Natural killer cell treated with Interleukin-12 subunit alpha and Interleukin-12 subunit beta and Interleukin-15 and Interleukin-18, amount 100 ng/mL, for 72 hours (primary cell): Measurements from ENCODE around the gene FAM72A. TPM values are rescaled to one million over a fixed set of nuclear protein-coding genes. Genes with fewer than 3 reads are reported as not detected.
"Not testable (repeated sequence)": the region's sequence is repeated elsewhere in the genome, so short reads cannot be mapped to it uniquely, and the experiment has no call there.

Experiments
- ATAC-seq, 2 donors: fragments of 150-1000 bp; cut with Tn5 transposase in 1 of 2; sonication (Bioruptor Pico), chemical (Tn5 transposase) in 1 of 2; 2 replicates each; pipeline ENCODE4 v1.10.0; 2021
- DNase-seq: peaks from one replicate; pipeline ENCODE4 v3.0.0; 2022; ENCODE audit warnings: low spot score
- H3K27ac Mint-ChIP-seq, 2 donors: 1 replicate in 1 of 2; 2 replicates in 1 of 2; pipeline ENCODE4 v1.8.0; 2022; ENCODE audit warnings: mixed read lengths in 2 of 2, mild to moderate bottlenecking in 1 of 2, moderate library complexity in 1 of 2
- H3K27me3 Mint-ChIP-seq, 2 donors: 1 replicate in 1 of 2; 2 replicates in 1 of 2; pipeline ENCODE4 v1.8.0; 2022; ENCODE audit warnings: mixed read lengths in 2 of 2
- H3K36me3 Mint-ChIP-seq: one replicate; pipeline ENCODE4 v1.8.0; 2022; ENCODE audit warnings: mixed read lengths
- H3K4me1 Mint-ChIP-seq, 2 donors: 1 replicate in 1 of 2; 2 replicates in 1 of 2; pipeline ENCODE4 v1.8.0; 2022; ENCODE audit warnings: low read depth in 2 of 2, mixed read lengths in 2 of 2, mild to moderate bottlenecking in 1 of 2
- H3K4me3 Mint-ChIP-seq: one replicate; pipeline ENCODE4 v1.8.0; 2022; ENCODE audit warnings: mixed read lengths
- H3K9me3 Mint-ChIP-seq: 2 replicates; pipeline ENCODE4 v1.8.0; 2022; ENCODE audit warnings: mixed read lengths
- total RNA-seq, 2 donors: library from RNA; stranded (reverse); gene quantifications; one replicate each; pipeline ENCODE4 v1.2.3, GENCODE V29; 2022

The FAM72A gene
- total RNA-seq: 10 to 100 TPM; 21.0 to 33.9 TPM

GRCh38 chr1:206202789-206203363 is at the start of gene FAM72A:
TSS of gene FAM72A (minus strand) at chr1:206202839. CDS start at chr1:206202025, 814 bp downstream.
- H3K36me3 Mint-ChIP-seq, H3K4me1 Mint-ChIP-seq, H3K9me3 Mint-ChIP-seq, H3K27me3 Mint-ChIP-seq: not testable (repeated sequence)
- peak within 1 kb of the TSS; percentile 73 for H3K4me3 Mint-ChIP-seq
- peak; percentile 92 to 93 for ATAC-seq
- DNase-seq: peak; percentile 99
- H3K27ac Mint-ChIP-seq: peak within 1 kb of the TSS in 1 of 2 donors; percentile 75

DNA sequence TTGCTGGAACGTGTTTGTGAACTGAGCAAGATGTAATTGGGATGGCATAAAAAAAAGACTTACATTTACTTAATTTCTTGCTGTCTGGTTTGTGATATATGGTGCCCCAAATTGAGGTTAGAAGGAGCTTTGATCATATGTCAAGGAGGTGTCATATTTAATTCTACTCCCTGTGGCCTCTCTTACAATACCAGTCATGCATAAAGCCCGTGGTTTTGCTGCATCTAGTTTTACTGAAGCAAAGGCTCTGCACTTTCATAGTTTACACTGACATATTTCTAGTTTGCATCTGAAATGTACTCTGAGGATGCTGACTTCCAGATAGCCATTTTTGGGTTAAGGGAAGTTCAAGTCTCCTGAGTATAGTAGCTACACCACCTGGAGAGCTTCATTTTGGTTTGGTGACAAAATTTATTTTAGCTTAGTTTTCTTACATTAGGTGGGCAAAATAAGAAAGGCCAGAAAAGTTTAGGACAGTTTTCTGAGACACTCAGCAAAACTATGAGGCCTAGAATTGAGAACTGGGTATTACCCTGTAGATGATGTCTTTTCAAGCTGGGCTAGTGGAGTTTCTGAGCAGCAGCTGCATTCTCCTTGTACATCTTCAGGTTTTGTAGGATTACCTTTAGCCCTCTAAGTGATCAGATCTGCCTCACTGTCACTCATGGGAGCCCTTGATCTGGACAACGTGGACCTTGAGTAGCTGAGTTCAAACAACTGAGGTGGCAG is 48.5 kb upstream of the FAM72A start:
- H3K4me3 Mint-ChIP-seq, DNase-seq, H3K27me3 Mint-ChIP-seq, H3K27ac Mint-ChIP-seq, H3K9me3 Mint-ChIP-seq, ATAC-seq, H3K36me3 Mint-ChIP-seq, H3K4me1 Mint-ChIP-seq: not testable (repeated sequence)

- not testable (repeated sequence) for H3K27me3 Mint-ChIP-seq, ATAC-seq, H3K4me1 Mint-ChIP-seq, H3K4me3 Mint-ChIP-seq, DNase-seq, H3K27ac Mint-ChIP-seq, H3K9me3 Mint-ChIP-seq, H3K36me3 Mint-ChIP-seq
These were observed 43.7 kb upstream of the FAM72A start for GRCh38 chr1:206246129-206246886.

DNA sequence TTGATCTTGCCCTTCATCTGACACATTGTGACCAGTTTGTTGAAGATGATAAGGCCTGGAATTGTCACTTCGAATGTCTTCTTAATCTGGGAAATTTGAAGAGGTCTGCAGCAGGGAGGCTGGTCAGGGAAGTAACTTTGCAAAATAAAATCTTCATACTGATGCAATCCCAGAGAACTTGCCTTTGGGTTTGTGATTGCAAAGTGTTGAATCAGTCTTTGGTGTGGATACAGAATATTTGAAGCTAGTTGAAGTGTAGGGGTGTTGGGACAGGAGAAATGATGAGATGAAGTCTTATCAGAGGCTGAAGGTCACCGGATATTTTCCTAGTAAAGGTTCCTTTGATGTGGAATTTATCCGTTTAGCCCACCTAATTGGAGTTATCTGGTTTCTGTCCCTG is 42.8 kb upstream of the FAM72A start:
- not testable (repeated sequence) for H3K27ac Mint-ChIP-seq, DNase-seq, H3K27me3 Mint-ChIP-seq, H3K36me3 Mint-ChIP-seq, ATAC-seq, H3K4me1 Mint-ChIP-seq, H3K9me3 Mint-ChIP-seq, H3K4me3 Mint-ChIP-seq

- peak; percentile 95 to 98 for ATAC-seq
- Mint-ChIP-seq H3K27ac (peak overlapping the region; percentile 47 to 70), H3K4me3 (peak overlapping the region; percentile 22)
- H3K36me3 Mint-ChIP-seq, H3K4me1 Mint-ChIP-seq, H3K27me3 Mint-ChIP-seq, H3K9me3 Mint-ChIP-seq: not testable (repeated sequence)
- peak; percentile 70 for DNase-seq
These were observed 40.7 kb upstream of the FAM72A start for GRCh38 chr1:206243335-206243734.

DNA sequence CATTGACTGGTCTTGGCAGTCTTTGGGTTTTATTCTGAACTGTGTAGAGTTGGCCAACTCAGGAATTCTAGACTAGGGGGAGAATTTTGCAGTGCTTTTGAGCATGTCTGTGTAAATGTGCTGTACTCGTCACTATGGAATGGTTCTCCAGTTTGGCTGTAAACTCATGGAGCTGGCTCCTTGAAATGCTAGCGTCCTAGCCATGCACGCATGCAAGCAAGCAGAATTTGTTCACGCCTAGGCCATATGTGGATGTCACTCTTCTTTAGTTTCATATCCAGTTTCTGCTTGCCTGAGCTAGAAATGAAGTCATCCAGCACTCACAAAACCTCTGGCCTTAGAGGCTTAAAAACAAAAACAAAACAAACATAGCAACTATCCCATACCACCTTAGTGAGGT is 37.6 kb upstream of the FAM72A start:
- not testable (repeated sequence) for H3K4me1 Mint-ChIP-seq, H3K27me3 Mint-ChIP-seq, H3K36me3 Mint-ChIP-seq, H3K9me3 Mint-ChIP-seq, H3K27ac Mint-ChIP-seq, DNase-seq, H3K4me3 Mint-ChIP-seq
- ATAC-seq: peak in 1 of 2 donors; percentile 64

DNA sequence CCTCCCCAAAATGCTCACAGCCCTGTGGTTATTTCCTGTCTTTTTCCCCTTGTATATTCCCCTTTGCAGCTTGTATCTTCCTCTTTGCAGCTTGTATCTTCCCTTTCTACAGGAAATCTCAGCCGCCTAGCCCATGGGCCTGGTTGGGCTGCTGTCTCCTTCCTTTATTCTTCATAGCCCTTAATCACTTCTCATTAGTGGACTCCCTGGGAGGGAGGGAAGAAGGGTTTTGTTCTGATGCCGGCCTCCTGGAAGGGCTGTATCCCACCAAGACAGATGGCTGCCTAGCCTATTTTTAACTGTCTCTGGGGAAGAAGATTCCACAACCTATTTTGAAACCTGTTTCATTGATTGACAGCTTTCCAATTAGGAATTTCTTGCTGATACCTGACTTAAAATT is 32.6 kb upstream of the FAM72A start:
- not testable (repeated sequence) for H3K9me3 Mint-ChIP-seq, ATAC-seq, H3K27me3 Mint-ChIP-seq, H3K4me1 Mint-ChIP-seq, H3K4me3 Mint-ChIP-seq, DNase-seq, H3K27ac Mint-ChIP-seq, H3K36me3 Mint-ChIP-seq

DNA sequence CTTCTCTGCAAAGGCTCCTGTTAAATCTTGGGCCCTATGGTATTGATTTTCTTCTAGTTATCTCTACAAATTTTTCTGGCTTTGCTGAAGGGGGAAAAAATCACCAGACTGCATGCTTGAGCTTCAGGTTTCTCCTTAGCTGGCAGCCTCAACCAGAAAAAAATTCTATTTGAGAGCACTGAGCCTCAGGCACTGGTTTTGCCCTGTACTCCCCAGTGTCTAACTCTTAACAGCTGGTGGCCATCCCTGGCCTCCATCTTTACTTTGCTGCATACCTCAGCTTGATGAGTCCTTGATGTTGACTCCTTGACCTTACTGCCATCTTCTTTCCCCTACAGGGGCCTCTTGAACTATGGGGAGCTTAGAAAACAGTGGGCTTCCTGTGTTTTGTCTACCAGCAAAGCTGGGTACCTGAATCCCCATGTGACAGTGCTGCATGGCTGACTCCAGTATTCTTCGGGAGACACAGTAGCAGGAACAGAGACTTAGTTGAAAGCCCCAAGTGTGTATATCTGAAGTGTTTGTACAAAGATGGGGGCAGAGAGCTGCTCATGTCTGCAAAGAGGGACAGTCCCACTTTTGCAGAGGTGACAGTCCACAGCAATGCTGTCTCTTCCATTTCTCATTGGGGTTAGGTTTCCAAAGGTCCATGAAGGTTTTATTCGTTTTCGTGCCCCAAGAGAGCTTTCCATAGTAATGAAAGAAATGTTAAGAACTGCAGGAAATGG is 31.7 kb upstream of the FAM72A start:
- H3K27me3 Mint-ChIP-seq, ATAC-seq, H3K27ac Mint-ChIP-seq, H3K9me3 Mint-ChIP-seq, H3K36me3 Mint-ChIP-seq, H3K4me1 Mint-ChIP-seq, H3K4me3 Mint-ChIP-seq, DNase-seq: not testable (repeated sequence)

- not testable (repeated sequence) for DNase-seq, H3K27me3 Mint-ChIP-seq, H3K4me1 Mint-ChIP-seq, H3K27ac Mint-ChIP-seq, H3K4me3 Mint-ChIP-seq, H3K9me3 Mint-ChIP-seq, ATAC-seq, H3K36me3 Mint-ChIP-seq
These were observed 30.5 kb upstream of the FAM72A start for GRCh38 chr1:206232970-206233645.

DNA sequence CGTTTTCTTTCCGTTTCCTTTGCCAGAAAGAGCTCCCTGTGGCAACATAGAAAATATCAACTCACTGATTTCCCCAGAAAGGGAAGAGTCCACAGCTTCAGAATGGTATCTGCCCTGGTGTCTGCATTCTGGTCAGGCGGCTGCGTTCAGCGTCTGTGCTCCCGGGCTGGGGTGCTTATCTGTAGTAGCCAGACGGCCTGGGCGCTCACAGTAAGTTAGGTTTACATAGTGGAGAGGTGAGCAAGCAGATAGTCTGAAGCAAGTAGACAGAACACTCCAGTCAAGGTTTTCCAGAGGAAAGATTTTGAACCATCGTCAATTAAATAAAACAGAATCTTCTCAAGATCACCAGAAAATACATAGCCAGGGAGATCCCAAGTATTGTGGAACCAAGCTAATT is 29.4 kb upstream of the FAM72A start:
- not testable (repeated sequence) for ATAC-seq, H3K4me1 Mint-ChIP-seq, DNase-seq, H3K36me3 Mint-ChIP-seq, H3K27me3 Mint-ChIP-seq, H3K9me3 Mint-ChIP-seq, H3K4me3 Mint-ChIP-seq, H3K27ac Mint-ChIP-seq

- H3K27ac Mint-ChIP-seq: not testable (repeated sequence)
These were observed 26.6 kb upstream of the FAM72A start for GRCh38 chr1:206229286-206229685.

DNA sequence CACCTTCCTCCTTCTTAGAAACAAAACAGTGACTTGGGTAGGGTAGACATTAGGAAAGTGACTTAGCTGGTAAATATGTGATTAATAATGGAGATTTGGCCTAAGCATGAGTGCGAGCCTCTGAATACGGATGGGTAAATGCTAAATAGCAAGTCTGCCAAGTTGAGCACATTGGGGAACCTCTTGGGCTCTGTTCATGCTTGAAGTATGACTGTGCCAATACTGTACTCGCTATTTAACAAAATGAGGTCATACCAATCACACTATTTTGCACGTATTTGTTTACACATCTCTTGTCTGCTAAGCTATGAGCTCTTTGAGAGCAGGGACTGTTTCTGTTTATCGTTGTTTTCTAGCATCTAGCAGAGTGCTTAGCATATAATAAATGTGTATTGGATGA is 24.2 kb upstream of the FAM72A start:
- H3K4me1 Mint-ChIP-seq, DNase-seq, ATAC-seq, H3K27ac Mint-ChIP-seq, H3K9me3 Mint-ChIP-seq, H3K27me3 Mint-ChIP-seq, H3K36me3 Mint-ChIP-seq, H3K4me3 Mint-ChIP-seq: not testable (repeated sequence)

More at GRCh38 chr1:206229286-206229685, 26.6 kb upstream of the FAM72A start:
- H3K9me3 Mint-ChIP-seq, H3K27me3 Mint-ChIP-seq, DNase-seq, H3K4me3 Mint-ChIP-seq, ATAC-seq, H3K36me3 Mint-ChIP-seq, H3K4me1 Mint-ChIP-seq: not testable (repeated sequence)

GRCh38 chr1:206225386-206225785 is 22.7 kb upstream of the FAM72A start:
- not testable (repeated sequence) for H3K4me3 Mint-ChIP-seq, DNase-seq, H3K27me3 Mint-ChIP-seq, H3K27ac Mint-ChIP-seq, H3K9me3 Mint-ChIP-seq, ATAC-seq, H3K4me1 Mint-ChIP-seq, H3K36me3 Mint-ChIP-seq
